ENCODE results near the gene DLG2.

DLG2 gene

GRCh38 chr11:83921447-83922192 lies 1705.5 kb downstream of the DLG2 start:
- no peak for DNase-seq (ENCODE audit: low spot score)

- no peak for DNase-seq (ENCODE audit: low spot score)
Observed at GRCh38 chr11:83918476-83918875, 1708.7 kb downstream of the DLG2 start.

DNA sequence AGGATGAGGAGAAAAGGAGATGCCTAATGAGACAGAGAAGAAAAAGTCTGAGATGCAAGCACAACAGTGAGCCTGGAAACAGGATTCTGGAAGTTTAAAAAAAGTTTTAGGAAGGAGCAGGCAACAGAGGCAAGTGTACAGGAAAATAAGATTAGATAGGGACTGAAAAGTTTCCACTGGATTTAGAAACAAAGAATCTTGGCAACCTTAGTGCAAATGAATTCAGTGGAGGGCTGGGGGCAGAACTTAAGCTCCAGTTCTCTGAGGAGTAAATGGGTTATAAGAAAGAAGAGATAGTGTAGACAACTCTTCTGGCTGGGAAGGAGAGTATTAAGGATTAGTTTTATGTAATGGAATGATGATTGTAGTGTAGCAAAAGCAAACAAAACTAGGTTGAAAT lies 1712.1 kb downstream of the DLG2 start:
- no peak for DNase-seq (ENCODE audit: low spot score)

DNA sequence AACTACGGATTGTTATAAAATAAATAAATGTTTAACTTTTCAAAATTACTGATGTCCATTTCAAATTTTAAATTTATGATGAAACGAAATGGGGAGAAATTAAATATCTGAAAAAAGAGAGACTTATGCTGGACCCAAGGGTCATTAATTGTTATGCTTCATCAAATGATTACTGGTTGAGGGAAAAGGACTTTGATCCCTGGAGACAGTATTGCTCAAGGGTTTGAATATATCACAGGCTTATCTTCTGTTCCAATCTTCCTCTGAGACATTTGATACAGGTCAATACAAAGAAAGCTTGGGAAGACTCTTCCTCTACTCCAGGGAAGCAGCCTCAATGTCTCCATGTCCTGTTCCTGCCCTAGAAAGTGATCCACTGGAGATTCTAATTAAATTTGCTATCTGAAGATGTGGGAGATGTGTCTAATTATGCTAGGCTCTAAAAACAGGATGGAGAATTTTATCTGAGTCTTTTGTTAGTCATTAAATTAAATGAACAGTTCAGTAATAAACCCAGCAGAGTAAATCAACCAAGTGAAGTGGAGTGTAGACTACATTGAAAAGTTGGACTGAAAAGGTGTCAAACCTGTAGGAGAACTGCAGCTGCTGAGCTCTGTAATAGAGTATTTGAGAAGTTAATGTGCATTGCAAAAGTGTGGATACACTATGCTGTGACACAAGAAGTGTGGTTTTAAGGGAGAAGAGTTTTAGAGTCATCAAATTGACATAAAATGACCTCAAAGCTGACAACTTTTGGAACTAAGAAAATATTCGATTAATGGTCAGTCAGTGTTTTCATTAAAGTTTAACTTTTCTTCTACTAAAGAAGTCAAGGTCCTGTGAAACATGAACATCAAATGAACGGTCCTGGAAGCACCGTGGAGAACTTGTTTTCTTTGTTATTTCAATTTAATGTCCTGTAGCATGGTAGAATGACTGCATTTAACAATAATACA lies 1717.3 kb downstream of the DLG2 start:
- no peak for DNase-seq (ENCODE audit: low spot score)

DNA sequence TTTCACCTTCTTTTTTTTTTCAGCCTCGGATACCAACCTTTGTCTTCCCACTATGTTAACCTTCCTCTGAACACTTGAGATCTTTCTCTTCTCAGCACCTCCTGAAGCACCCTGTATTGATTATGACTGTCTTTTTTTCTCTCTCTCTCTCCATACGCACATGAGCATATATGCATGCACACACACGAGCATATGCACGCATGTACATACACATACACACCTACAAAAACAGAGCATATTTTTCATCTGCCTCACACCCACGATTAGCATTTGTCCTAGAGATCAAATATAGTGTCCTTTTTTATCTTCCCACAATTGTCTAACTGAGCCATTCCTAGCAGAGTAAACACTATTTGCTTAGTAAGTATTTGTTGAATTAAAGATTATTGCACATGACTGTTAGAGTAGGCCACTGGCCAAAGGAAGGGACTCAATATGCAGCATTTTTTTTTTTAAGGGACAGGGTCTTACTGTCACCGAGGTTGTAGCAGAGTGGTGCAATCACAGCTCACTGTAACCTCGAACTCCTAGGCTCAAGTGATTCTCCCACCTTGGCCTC lies 1718.8 kb downstream of the DLG2 start:
- no peak for DNase-seq (ENCODE audit: low spot score)

DNA sequence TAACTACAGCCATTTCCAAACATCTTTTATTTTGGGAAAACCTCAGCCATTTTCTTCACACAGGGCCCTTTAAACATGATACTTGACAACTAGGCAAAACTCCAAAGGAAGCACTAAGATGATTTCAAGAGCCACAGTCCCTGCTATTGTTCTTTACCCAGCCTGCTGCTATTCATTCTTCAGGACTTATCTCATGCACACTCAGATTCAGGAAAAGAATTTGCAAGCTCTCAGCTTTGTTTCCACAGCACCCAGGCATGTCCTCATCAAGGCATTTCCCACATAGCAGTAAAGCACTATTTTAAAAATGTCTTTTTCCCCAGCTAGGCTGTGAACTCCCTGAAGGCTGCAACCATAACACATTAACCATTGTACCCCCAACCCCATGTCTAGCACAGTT lies 1731.6 kb downstream of the DLG2 start:
- no peak for DNase-seq (ENCODE audit: low spot score)

DNA sequence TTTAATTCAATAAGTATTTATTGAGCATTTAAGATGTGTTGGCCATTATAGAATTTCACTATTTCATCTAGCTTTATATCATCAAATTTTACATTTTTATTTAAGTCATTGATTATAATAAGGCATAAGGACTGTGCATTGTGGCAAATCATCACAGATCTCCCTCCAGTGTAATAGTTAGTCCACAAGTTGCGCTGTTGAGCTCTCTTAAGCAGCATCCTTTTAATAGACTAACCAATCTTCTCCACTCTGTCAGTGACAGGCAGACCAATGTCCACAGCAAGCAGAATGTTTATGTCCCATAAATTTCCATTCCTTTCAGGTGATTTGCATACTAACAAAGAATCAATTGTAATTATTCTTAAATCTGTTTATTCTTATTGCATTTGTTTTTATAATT lies 1745.7 kb downstream of the DLG2 start:
- no peak for DNase-seq (ENCODE audit: low spot score)

- DNase-seq (ENCODE audit: low spot score): no peak
Observed at GRCh38 chr11:83871054-83871453, 1756.1 kb downstream of the DLG2 start.

DNA sequence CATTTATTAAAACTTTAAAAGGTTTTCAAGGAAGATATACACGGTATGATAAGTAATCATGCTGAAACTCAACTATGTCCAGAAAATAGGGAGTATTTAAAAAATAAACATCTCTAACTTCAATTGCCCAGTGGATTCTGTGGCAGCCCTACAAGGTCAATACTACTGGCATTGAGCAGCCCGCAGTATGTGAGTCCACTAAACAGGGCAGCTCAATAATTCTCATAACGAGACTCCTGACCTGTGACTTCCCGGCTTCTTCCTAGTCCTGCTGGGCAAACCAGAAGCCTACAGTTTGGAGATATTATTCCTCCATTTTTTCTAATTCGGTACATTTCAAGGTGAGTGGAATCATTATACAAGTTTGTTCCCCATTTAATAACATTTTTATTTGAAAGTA lies 1760.5 kb downstream of the DLG2 start:
- DNase-seq (ENCODE audit: low spot score): no peak

- DNase-seq (ENCODE audit: low spot score): no peak
Observed at GRCh38 chr11:83865636-83866461, 1761.3 kb downstream of the DLG2 start.

- no peak for DNase-seq (ENCODE audit: low spot score)
Observed at GRCh38 chr11:83864412-83865057, 1762.6 kb downstream of the DLG2 start.

DNA sequence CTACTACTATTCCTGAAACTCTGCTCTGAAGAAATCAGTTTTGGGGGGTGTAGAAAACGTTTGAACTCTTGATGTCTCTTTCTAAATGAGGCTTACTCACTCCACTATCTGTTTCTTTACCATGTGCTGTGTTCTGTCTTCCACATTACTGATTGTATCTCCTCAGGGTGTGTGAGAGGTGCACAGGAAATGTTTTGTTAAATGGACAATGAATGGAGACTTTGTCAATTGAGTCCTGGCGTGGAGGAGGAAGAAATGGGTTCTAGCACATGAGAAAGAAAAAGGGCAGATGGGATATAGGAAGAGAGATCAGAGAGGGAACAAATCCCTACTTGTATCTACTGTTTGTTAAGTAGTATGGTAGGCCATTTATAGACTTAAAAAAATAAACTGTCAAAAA lies 1763.9 kb downstream of the DLG2 start:
- DNase-seq (ENCODE audit: low spot score): no peak

DNA sequence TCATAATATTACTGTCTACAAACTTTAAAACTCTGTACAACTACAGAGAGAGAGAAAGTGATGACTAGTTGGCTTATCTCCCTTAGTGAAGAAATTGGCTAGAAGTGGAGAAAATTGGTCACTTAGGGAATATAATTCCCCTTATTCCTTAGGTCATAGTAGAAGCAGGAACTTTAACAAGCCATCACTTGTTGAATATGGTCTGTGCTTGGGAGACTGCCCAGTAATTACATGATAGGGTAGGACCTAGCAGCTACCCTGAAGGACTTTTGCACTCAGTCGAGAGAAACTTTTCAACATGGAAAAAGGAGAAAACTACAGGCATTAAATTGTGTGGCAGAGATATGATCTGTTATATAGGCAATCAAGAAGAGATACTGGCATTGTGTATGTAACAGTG lies 1764.5 kb downstream of the DLG2 start:
- no peak for DNase-seq (ENCODE audit: low spot score)

DNA sequence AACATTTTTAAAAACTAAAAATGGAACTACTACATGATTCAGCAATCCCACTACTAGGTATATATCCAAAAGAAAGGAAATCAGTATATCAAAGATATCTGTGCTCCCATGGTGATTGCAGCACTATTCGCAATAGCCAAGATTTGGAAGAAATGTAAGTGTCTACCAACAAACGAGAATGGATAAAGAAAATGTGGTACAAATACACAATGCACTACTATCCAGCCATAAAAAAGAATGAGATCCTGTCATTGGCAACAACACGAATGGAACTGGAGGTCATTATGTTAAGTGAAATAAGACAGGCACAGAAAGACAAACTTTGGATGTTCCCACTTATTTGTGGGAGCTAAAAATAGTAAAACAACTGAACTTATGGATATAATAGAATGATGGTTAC lies 1765.1 kb downstream of the DLG2 start:
- no peak for DNase-seq (ENCODE audit: low spot score)

GRCh38 chr11:83858694-83859093 lies 1768.5 kb downstream of the DLG2 start:
- no peak for DNase-seq (ENCODE audit: low spot score)

DNA sequence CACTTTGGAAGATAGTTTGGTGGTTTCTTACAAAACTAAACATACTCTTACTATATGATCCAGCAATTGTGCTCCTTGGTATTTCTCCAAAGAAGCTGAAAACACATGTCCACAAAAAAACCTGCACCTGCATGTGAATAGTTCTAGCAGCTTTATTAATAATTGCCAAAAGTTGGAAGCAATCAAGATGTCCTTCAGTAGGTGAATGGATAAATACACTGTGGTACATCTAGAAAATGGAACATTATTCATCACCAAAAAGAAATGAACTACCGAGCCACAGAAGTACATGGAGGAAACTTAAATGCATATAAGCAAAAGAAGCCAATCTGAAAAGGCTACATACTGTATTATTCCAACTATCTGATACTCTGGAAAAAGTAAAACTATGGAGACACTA lies 1771.9 kb downstream of the DLG2 start:
- DNase-seq (ENCODE audit: low spot score): no peak

DNA sequence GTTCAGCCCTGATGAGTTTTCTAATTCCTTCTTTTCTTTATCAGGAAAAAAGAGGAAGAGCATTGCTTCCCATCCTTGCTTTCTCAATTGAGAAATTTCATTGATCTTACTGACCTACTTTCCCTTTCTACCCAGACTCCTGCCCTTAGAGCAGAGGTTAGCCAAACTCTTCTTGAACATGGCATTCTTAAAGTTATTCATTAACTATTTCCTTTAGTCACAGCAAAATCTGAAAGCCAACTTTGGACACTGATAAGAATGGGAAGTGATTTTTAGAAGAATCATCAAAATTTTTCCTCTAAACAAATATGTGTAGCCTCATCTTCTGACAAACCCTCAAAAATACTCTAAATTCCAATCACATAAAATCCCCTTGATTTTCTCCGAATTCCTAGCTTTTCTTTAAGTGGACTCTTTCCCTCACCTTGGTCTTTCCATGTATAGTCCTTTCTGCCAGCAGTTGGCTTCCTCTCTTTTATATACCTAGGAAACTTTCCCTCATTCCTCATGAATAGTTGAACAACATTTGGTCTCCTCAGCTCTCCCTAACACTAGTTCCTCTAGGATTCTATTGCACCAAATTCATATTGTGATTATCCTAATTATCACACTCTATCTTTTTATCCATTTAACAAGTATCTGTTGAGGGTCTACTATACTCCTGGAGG lies 1774.2 kb downstream of the DLG2 start:
- DNase-seq (ENCODE audit: low spot score): no peak

DNA sequence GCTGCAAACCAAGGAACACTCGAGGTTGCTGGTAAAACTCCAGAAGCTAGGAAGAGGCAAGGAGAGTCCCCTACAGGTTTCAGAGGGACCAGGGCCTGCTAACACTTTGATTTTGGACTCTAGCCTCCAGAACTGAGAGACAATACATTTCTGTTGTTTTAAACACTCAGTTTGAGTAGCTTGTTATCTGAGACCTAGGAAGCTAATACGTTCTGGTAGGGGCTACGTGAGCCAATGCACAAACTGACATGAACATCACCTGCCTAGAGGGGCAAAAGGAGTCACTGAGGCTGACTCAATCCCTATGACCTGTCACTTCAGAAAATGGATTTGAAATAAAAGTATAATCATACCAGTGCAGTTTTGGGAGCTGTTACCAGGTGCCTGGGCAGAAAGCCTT lies 1775.1 kb downstream of the DLG2 start:
- DNase-seq (ENCODE audit: low spot score): no peak

- DNase-seq (ENCODE audit: low spot score): no peak
Observed at GRCh38 chr11:83847467-83848034, 1779.6 kb downstream of the DLG2 start.

DNA sequence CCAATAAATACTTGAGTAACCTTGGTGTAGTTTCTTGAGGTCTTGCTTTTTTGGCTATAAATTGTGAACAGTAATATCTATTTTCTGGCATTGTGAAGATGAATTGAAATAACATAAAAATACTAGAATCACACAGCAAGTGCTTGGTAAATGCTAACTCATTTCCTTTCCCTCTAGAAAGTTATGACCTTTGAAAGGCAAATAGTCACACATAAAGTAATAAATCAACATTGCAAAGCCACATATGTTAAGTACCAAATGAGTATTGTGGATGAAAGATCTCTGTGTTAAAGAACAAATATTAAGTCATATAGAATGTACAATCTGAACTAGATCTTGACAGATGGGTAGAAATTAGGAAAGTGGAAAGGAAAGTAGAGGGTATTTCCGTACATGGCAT lies 1781.3 kb downstream of the DLG2 start:
- no peak for DNase-seq (ENCODE audit: low spot score)

DNA sequence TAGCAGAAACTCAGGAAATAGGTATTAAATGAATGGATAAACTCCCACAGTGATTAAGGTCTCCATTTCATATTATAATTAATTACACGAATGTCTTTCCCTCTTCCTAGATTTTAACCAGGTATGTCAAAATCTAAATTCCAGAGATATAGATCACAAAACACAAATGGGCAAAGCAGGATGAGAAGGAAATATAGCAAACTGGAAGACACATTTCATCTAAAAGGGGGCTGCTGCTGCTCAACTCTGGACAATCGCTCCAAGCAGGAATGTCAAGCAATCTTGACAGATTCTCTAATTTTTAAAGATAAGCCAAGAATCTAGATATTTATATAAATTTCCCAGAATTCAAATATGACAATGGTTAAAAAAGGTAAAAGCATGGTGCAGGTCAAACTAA lies 1786.8 kb downstream of the DLG2 start:
- no peak for DNase-seq (ENCODE audit: low spot score)
